ENCODE data around the gene IDI2.

DNA sequence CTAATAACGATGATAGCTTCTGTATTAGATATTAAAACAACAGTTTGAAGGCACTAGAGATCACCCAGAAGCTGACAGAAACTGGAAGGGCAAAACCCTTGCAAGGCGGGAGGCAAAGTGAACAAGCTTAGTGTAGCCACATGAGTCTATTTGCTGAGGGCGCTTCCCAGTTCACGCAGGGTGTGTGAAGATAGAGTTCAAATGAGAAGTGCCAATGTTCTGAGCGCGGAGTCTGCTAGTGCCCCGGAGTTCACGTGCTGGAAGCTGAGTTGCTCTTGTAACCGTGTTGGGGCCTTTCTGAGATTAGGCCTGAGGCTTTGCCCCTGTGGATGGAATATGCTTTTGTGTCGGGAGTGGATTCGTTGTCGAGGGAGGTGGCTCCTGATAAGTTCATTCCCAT is 54.0 kb downstream of the IDI2 start:
- TF ChIP-seq GATA3 (IDR thresholded peaks at IDR 0.05; ENCODE audit: low read depth, low read length) (no peak), GATA2 (IDR thresholded peaks at IDR 0.05; ENCODE audit: low read depth, low read length) (no peak)
